Measurements from ENCODE around the gene OR1F1. TPM values are rescaled to one million over a fixed set of nuclear protein-coding genes. Genes with fewer than 3 reads are reported as not detected.
A peak's percentile ranks its signal among the peaks of the same experiment; 100 is the strongest.

Gene OR1F1
- total and polyA plus RNA-seq, 12 donors, result not detected

DNA sequence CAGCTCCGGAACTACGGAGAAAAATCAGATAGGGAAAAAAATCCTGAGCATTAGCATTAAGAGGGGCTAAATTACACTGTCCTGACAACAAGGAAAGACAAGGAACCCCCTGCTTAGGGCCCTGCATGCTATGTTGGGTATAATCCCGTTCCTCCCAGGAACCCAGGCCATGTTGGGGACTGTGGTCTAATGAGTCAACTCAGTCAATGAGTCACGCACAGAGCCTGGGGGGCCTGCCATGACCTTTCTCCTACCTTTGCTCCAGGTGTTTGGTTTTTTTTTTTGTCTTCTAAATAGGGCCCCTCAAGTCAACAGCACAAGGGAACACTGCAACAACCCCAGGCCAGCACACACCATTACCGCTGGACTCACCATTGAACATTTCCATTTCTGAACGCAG lies 55.9 kb downstream of the OR1F1 start:
- WGBS, 2 donors, result 70 to 72% methylated on average over 6 of the region's 6 CpGs

DNA sequence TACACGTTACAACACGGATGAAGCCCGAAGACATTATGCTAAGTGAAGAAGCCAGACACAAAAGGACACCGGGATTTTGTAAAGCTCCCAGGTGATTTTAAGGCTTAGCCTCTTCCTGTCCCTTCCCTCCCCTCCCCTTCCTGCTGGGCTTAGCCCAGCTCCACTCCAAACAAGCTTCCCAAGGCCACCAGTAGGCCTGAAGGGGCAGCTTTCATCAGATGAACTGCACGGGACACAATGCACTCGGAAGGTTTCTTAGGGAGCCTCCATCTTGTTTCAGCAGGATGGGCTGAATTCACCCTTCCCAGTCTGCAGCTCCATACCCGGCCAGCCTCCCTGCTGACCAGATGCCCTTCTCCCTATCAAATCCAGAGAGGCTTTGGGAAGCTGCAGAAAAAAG lies 58.0 kb downstream of the OR1F1 start:
- H3K9me3 ChIP-seq, result no peaks in the 10 kb centered on the region
- 74 to 77% methylated on average over 7 of the region's 7 CpGs for WGBS, 2 donors
- ATAC-seq (no peak), DNase-seq (no peak)
- peaks cover 0 to 54% (median 0%) of the 10 kb centered on the region in 9 donors for H3K36me3 ChIP-seq
- TF ChIP-seq, protein P1, sequence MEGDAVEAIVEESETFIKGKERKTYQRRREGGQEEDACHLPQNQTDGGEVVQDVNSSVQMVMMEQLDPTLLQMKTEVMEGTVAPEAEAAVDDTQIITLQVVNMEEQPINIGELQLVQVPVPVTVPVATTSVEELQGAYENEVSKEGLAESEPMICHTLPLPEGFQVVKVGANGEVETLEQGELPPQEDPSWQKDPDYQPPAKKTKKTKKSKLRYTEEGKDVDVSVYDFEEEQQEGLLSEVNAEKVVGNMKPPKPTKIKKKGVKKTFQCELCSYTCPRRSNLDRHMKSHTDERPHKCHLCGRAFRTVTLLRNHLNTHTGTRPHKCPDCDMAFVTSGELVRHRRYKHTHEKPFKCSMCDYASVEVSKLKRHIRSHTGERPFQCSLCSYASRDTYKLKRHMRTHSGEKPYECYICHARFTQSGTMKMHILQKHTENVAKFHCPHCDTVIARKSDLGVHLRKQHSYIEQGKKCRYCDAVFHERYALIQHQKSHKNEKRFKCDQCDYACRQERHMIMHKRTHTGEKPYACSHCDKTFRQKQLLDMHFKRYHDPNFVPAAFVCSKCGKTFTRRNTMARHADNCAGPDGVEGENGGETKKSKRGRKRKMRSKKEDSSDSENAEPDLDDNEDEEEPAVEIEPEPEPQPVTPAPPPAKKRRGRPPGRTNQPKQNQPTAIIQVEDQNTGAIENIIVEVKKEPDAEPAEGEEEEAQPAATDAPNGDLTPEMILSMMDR (IDR thresholded peaks at IDR 0.05), result no peak
- intact Hi-C loops (cut with DNase I), result no loop called here
- H3K27ac ChIP-seq, result no peak overlapping the region
- no peak overlapping the region for H3K4me3 ChIP-seq
- no peaks in the 10 kb centered on the region for H3K4me1 ChIP-seq
- peaks cover 0 to 24% (median 0%) of the 10 kb centered on the region in 7 donors for H3K27me3 ChIP-seq

More for the DNA sequence above, 55.9 kb downstream of the OR1F1 start:
- peaks cover 0 to 45% (median 0%) of the 10 kb centered on the region in 9 donors for H3K36me3 ChIP-seq
- TF ChIP-seq, protein P1 (IDR thresholded peaks at IDR 0.05), result no peak
- DNase-seq (no peak), ATAC-seq (no peak)
- H3K27me3 ChIP-seq, result peaks cover 0 to 27% (median 0%) of the 10 kb centered on the region in 7 donors
- no peaks in the 10 kb centered on the region for H3K9me3 ChIP-seq
- peak overlapping the region in 1 of 10 donors; percentile 31 for H3K27ac ChIP-seq
- no peak overlapping the region for H3K4me3 ChIP-seq
- intact Hi-C loops (cut with DNase I), result no loop called here
- no peaks in the 10 kb centered on the region for H3K4me1 ChIP-seq

GRCh38 chr16:3246876-3247275 lies 58.9 kb downstream of the OR1F1 start:
- no peak for ATAC-seq
- H3K4me1 ChIP-seq, result no peaks in the 10 kb centered on the region
- DNase-seq, result no peak
- H3K36me3 ChIP-seq, result peaks cover 0 to 54% (median 0%) of the 10 kb centered on the region in 9 donors
- no peak overlapping the region for H3K27ac ChIP-seq
- WGBS, 2 donors, result 76 to 81% methylated on average over 10 of the region's 10 CpGs
- H3K4me3 ChIP-seq, result no peak overlapping the region
- peaks cover 0 to 24% (median 0%) of the 10 kb centered on the region in 7 donors for H3K27me3 ChIP-seq
- H3K9me3 ChIP-seq, result no peaks in the 10 kb centered on the region
- TF ChIP-seq, protein P1 (IDR thresholded peaks at IDR 0.05), result no peak
- intact Hi-C loops (cut with DNase I), result no loop called here

DNA sequence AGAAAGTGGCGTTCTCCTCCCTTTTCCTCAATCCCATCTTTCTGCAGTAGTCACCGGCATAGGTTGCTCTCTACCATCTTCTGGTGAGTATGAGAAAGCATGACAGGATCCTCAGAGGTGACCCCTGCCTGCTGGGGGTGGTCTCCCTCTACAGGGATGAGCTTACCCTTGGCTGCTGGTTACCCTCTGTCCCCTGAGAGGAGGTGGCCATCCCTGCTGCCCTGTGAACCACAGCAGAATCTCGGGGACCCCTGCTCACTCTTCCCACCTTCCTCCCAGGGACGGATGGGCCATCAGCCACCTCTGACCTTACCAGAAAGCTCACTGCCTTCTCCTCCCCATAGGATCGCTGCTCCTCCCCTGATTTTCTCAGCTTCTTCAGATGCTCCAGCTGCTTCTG lies 60.6 kb downstream of the OR1F1 start:
- DNase-seq (no peak), ATAC-seq (no peak)
- Histone ChIP-seq H3K9me3 (no peaks in the 10 kb centered on the region), H3K4me3 (no peak overlapping the region), H3K36me3 (peaks cover 0 to 47% (median 0%) of the 10 kb centered on the region in 9 donors), H3K27ac (no peak overlapping the region), H3K4me1 (no peaks in the 10 kb centered on the region), H3K27me3 (peaks cover 0 to 18% (median 0%) of the 10 kb centered on the region in 7 donors)
- TF ChIP-seq, protein P1 (IDR thresholded peaks at IDR 0.05), result no peak
- 81% methylated on average over 5 of the region's 5 CpGs for WGBS, 2 donors
- intact Hi-C loops (cut with DNase I), result no loop called here

Measured in heart right ventricle (tissue), 16 donors.